GDM1 (cell line): ENCODE measurements around the gene FRMD4A.

Source experiments
- DNase-seq: peaks from one replicate; lab custom pipeline; 2025; lab: John Stamatoyannopoulos, UW

The FRMD4A gene

GRCh38 chr10:13754277-13754676 lies 576.4 kb downstream of the FRMD4A start:
- no peak for DNase-seq

DNA sequence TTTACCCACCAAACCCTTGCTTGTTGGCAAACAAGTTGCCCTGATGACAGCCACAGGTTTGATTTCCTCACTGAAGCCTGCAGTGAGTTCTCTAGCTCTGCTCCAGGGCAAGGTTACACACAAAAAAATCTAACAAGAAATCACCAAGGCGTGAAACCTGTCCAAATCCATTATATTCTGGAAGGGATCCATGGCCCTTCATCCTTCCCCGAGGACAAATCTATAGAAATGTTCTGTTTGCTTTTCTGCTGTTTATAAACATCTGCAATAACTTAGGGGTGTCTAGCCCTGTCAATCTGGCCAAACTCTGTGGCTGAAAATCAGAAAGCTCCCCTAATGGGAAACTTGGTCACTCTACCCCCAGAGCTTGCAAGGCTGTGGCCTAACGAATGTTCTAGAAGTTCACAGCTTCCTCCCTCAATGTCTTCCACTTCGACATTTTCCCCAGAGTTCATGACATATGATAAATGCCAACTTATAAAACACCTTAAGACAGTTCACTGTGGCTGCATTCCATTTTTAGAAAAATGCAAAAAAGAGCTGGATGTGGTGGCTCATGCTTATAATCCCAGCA lies 579.4 kb downstream of the FRMD4A start:
- DNase-seq = no peak

GRCh38 chr10:13750299-13751190 lies 580.2 kb downstream of the FRMD4A start:
- no peak for DNase-seq

GRCh38 chr10:13745271-13745670 lies 585.5 kb downstream of the FRMD4A start:
- no peak for DNase-seq

GRCh38 chr10:13743963-13744362 lies 586.8 kb downstream of the FRMD4A start:
- no peak for DNase-seq

DNA sequence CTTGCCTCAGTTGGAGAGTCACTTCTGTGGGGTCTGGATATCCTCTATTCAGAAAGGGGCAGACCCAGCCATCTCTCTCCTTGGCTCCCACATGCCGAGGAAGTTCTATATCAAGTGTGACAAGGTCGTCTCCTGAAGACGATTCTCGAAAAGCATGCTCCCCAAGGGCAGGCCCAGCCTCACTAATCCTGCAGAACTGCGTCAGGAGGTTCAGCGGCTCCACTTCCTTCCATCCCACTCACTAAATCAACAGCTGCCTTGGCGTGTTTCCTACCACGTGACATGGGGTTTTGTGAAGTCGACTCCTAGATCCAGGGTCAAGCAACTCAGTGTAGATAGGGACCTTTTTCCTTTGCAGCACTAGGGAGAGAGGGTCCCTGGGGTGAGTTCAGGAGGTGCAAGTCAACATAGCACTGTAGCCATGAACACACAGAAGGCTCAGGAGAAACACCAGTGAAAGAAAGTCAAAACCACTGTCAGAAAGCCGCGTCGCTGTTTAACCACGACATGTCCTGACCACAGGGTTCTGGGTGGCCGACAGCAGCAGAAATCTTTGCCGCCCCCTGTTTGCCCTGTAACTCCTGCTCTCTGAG lies 587.5 kb downstream of the FRMD4A start:
- DNase-seq = peak; percentile 12

GRCh38 chr10:13741438-13741837 lies 589.3 kb downstream of the FRMD4A start:
- no peak for DNase-seq

GRCh38 chr10:13740461-13740860 lies 590.3 kb downstream of the FRMD4A start:
- DNase-seq = no peak

DNA sequence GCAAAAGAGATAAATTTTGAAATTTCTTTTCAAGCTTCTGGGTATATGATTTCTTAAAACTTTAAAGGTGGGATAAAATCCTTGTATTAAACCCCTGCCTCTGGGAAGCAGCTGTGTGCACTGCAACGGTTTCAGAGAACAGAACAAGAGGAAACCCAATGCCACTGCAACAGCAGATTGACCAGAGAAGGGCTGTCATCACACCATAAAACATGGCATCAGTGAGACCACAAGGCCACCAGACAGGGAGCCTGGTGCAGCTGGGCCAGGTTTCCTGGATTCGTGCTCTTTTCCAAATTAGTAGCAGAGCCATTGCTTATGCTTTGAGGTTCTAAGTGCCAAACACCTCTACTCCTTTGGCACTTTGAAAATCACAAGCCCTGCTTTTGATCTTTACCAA lies 591.5 kb downstream of the FRMD4A start:
- peak; percentile 48 for DNase-seq

GRCh38 chr10:13736506-13736905 lies 594.2 kb downstream of the FRMD4A start:
- DNase-seq = no peak

DNA sequence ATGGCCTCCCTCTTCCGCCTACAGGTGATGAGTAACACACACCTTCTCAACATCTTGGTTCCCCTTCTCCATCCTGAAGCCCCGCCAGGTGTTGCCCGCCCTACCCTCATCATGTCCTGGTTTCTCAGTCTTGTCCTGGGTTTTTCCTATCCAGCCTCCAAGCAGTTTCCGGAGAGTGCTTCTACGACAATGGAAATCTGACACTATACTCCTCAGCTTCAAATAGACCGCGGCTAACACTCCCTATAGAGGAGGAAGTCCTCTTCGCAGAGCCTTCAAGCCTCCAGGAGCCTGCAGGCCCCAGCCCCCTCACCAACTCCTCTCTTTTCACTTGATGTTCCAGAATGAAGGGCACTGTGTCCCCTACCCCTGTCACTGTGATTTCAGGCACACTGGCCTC lies 596.6 kb downstream of the FRMD4A start:
- no peak for DNase-seq

GRCh38 chr10:13733071-13733470 lies 597.7 kb downstream of the FRMD4A start:
- no peak for DNase-seq

DNA sequence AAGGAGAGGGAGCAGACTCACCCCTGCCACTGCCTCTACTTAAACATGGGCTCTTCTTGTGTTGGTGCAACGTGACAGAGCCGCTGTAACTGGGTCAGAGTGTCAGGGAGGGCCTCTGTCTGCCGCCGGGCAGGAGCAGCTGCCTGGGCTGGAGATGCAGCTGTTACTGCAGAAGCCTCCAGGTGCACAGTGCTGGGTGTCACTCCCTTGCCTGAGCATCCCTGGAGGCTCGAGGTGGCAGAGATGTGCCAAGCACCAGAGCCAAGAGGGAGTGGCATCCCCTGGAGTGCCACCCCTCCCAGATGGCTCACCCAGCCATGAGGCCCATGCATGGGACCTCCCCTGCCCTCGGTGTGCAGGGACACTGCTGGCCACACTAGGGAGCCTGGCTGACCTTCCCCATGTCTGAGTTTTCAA lies 598.3 kb downstream of the FRMD4A start:
- no peak for DNase-seq

GRCh38 chr10:13731799-13732198 lies 598.9 kb downstream of the FRMD4A start:
- no peak for DNase-seq

DNA sequence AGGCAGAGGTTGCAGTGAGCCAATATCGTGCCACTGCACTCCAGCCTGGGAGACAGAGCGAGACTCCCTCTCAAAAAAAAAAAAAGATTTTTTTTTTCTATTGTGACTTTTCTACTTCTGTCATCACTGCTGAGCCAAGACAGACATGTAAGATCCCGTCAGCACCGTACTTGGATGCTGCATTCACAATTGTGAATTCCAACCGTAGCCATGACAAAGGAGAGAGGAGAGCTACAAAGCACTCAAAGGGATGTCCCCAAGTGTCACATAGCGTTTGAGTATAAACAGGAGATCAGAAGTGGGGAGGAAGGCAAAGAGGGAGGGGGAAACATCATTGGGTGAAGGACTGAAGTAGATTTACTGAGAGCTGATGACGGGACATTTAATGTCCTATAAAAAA lies 599.8 kb downstream of the FRMD4A start:
- DNase-seq = no peak

DNA sequence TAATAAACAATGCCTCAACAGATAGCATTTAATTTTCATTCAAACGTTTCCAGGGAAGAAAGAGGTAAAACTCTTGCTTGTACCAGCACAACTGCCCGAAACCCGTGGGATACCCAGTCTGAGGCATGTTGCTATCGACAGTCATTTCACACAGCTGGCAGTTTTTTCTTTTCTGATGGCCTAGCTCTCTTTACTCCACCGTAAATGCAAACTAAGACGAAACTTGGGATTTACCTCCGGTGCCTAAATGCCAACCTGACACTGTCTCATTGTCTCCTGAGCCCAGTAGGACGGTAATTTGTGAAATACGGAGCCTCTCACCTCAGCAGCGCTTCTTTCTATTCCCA lies 600.4 kb downstream of the FRMD4A start:
- DNase-seq = no peak

GRCh38 chr10:13729586-13730305 lies 601.0 kb downstream of the FRMD4A start:
- DNase-seq = no peak

DNA sequence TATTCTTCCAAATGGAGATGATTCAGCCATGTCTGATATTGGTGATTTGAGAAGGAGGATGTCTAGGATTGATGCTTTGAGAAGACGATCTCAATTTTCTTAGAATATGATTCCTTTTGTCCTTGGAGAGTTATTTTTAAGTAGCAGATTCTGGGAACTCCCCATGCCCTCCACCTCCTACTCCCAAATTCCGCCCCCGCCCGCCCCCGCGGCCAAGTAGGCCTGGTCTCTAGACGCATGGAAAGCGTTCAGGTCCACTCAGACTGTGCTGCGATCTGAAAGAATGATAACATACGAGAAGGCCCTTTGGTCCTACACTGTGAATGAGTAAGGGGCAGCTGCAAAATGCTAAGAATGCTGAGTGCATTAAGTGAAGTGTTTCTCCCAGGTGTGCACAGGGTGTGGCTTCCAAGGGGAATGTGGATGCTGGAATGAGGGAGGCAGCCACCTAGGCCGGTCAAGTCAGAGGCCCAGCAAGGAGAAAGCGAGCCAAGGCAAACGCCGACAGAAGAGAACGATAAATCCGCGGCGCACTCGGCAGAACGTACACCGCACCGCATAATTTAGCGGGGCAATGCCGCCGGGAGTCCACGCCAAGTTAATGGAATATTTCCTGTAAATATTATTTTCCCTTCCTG lies 601.7 kb downstream of the FRMD4A start:
- no peak for DNase-seq

GRCh38 chr10:13725594-13725993 lies 605.1 kb downstream of the FRMD4A start:
- DNase-seq = no peak

GRCh38 chr10:13724484-13724883 lies 606.2 kb downstream of the FRMD4A start:
- no peak for DNase-seq

DNA sequence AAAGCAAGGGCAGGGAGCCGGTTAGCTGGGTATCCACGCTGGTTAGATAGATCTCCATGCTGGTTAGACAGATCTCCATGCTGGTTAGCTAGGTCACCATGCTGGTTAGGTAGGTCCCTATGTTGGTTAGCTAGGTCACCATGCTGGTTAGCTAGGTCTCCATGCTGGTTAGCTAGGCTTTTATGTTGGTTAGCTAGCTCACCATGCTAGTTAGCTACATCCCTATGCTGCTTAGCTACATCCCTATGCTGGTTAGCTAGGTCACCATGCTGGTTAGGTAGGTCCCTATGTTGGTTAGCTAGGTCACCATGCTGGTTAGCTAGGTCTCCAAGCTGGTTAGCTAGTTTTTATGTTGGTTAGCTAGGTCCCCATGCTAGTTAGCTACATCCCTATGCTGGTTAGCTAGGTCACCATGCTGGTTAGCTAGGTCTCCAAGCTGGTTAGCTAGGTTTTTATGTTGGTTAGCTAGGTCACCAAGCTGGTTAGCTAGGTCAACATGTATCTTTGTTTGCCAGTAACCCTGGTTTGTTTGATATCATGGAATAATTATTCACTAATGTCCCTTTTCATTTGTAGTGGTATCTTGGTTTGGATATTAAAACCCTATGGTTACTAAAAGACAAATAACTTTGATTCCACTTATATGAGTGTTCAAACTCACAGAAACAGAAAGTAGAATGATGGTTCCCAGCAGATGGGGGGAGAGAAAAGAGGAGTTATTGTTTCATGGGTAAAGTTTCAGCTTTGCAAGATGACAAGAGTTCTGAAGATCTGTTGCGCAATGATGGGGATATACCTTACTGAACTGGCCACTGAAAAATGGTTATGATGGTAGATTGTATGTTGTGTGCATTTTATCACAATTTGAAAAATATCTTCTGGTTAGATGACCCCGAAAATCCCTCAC lies 607.7 kb downstream of the FRMD4A start:
- DNase-seq = no peak
